K562 treated with DMSO at 1 percent for 48 hours (cell line): ENCODE results near the gene PELO. TPM values are rescaled to one million over a fixed set of nuclear protein-coding genes. Genes with fewer than 3 reads are reported as not detected.

ENCODE experiments used
- total RNA-seq: library from RNA; unstranded; fragments of 300-600 nt; gene quantifications from 2 replicates; pipeline ENCODE4 v1.2.3, GENCODE V29; 2022; ENCODE audit warnings: low replicate concordance; ENCODE audit errors: extremely low read depth

PELO gene, protein sequence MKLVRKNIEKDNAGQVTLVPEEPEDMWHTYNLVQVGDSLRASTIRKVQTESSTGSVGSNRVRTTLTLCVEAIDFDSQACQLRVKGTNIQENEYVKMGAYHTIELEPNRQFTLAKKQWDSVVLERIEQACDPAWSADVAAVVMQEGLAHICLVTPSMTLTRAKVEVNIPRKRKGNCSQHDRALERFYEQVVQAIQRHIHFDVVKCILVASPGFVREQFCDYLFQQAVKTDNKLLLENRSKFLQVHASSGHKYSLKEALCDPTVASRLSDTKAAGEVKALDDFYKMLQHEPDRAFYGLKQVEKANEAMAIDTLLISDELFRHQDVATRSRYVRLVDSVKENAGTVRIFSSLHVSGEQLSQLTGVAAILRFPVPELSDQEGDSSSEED
- not detected in 2 replicates for total RNA-seq

DNA sequence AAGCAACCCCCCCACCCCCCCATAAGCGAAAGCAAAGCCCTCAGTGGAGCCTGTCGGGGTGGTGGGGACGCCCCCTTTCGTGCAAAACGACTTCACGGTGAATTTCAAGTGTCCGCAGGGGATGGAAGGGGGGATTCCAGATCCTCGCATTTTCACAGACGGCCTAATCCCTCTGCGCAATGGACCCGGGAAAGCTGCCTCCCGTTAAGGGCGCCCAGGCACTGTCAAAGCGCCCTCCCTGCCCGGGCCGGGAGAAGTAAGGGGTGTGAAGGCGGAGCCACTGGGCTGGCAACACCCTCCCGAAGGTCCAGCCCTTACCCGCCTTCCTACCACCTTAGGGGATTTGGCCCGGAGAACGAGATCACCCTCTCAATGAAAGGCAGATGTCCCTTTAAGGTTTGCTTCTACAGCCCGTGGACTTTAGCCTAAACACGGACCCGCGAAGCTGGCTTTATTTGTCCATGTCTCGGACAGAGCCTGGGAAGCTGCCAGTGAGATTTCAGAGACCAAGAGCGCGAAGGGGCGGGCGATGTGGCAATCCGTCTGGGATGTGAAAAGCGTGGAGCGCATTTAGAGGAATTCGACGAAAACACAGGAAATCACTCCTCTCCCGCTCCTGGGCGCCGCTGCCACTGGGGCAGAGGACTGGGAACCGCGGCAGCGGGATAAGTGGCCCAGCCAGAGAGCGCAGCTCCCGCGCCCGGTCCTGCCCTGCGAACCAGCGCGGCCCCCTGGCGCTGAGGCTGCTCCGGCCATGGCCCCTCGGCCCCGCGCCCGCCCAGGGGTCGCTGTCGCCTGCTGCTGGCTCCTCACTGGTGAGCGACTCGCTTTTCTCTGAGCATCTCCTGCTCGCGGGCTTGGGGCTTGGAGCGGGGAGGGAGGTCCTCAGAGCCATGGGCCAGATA is at the start of gene PELO, which contains the start of gene ITGA1:
PELO (plus strand) TSS at position 317 of the 905 bp plus-strand sequence. CDS start 12,479 bp downstream, outside the sequence.
ITGA1 (plus strand) TSS at position 317 of the 905 bp plus-strand sequence; CDS start at position 755, 438 bp downstream.

Other genes with a start within 250 kb of the PELO start
- not detected in 2 replicates for gene ITGA1, start within 50 bp of the PELO start, total RNA-seq
- gene ITGA2, start 201.4 kb downstream of the PELO start, total RNA-seq, result not detected in 2 replicates